ENCODE data around the gene TMEM255B.
"Not testable (repeated sequence)": the region's sequence is repeated elsewhere in the genome, so short reads cannot be mapped to it uniquely, and the experiment has no call there.

Gene TMEM255B

DNA sequence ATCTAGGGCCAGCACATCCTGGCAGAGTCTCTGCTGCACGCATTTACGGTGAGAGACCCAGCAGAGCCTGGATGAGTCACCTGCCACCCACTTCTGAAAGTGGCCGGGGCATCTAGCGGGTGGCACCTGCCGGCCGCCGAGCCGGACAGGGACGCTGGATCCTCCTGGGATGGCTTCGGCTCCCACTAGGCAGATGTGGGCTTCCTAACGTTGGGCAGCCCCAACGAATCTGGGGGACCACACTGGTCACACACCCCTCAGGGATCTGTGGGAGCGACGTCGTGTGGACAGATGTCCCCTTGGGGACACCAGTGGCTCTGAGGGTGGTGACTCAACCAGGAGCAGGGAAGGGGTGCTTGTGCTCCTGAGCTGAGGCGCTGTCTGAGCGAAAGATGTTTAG, 32.2 kb downstream of the TMEM255B start:
- no peak for DNase-seq

DNA sequence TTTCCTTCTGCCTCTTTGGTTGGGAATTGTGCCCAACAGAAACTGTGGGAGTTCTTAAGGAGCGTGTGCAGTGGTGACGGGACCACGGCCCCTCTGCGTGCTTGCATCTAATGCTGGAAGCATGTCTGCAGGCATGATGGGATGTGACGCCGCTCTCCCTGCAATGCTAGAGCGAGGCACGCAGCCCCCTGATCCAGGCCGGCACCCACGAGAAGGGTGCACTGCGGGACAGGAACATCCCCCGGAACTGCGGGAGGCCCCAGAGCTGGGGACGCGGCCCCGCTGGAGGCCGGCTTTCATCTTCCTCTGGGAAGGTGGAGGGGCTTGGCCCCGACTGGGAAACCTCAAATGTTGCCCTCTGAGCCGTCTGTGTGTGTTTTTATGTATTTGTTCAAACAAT, 32.7 kb downstream of the TMEM255B start:
- no peak for DNase-seq

DNA sequence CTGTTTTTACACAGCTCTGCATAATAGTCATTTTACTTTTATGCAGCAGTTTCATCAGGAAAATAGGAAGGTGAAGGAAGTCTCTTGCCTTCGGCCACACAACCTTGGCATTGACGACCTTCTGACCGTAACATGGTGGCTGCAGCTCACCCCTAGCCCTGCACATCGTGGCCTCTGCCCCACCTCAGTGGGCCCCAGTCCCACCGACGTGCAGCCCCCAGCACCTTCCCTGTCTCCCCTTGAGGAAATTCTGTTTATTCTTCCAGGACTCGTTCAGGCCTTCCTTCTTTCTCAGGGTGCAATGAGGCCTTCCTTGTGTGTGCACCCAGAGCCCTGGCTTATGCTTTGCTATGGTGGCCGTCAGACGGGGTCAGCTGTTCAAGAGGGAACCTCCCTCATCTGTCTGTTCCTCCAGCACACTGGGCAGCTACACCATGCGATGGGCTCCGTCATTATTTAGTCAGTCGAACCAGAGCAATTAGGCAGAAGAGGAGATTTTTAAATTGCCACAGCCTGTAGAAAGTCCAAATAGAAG, 33.3 kb downstream of the TMEM255B start:
- no peak for DNase-seq

DNA sequence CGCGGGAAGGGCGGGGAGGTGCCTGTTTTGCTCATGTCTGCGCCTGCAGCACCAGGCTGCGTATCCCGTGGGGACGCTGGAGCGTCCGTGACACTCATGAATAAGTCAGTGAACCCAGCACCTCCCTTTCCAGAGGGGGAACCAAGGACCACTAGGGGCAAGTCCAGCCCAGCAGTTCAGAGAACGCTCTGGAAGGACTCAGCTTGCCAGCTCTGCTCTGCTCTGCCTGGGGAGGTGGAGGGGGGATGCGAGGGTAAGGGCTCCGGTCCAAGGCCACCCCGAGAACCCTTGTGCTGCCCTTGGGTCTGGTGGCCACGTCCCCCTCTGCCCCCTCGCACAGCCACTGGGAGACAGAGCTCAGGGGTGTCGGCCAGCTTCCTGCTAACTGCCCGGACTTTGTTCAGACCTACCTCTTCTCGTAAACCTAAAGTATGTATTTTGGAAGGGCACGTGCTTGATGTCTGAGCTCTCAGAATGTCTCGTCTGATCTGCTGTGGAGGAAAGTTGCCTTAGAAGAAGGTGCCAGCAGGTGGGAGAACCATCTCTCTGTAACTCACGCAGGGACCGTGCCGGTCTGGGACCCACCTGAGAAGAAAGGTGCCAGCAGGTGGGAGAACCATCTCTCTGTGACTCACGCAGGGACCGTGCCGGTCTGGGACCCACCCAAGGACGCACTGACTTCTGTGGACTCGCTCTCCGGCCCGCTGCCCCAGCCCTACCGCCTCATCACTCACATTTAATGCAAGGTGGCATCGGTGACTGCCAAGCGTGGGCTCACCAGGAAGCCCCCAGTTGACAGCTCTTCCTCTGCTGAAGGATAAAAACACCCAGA, 34.1 kb downstream of the TMEM255B start:
- no peak for DNase-seq

DNA sequence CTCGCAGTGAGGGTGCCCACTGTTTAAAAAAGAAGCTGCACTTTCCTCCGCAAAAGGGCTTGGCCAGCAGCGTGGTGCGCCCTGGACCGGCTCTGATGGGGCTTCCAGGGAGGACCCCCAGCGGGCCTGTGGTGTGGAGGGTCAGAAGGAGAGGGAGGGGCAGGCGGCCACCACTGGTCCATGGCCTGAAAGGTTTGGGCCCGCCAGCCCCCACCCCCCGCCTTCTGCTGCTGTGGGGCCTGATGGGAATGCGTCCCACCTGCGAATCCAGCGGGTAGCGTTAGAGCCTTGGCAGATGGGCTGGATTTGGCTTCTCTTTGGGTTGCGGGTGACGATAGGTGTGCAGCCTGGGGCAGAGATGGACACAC, 34.7 kb downstream of the TMEM255B start:
- no peak for DNase-seq

DNA sequence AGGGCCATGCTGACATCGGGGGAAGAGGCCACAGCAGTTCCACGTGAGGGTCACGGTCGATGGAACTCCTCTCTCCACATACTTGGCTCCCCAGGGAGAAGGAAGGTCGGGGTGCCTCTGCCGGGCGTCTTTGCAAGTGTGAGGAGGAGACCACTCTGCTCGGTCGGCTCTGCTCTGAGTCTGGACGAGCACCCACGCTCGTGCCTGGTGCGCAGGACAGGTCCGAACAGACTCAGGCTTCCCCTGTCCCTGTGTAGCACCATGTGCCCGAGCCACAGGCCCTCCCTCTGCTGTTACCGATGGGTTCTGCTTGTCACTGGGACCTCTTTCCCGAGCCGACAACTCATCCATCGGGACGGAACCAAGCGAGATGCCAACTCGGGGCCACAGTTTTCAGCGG, 35.1 kb downstream of the TMEM255B start:
- DNase-seq = no peak

DNA sequence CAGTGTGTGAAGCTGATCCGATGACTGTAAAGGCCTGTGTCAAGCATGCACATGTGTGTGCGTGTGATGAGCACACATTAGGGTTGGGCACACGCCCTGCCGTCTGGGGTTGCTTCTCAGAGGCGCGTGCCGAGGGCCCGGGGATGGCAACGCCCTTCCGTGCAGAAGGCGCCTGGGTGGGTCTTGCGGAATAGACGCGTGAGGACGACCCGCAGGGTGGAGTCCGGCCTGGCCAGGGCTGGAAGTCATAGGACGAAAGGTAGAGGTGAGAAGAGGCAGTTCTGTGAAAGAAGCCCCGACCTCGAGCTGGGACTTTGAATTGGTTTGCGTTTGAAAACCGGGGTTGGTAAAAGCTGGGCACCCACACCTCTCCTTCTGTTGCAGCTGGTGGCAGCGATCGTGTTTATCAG, 35.7 kb downstream of the TMEM255B start:
- no peak for DNase-seq

DNA sequence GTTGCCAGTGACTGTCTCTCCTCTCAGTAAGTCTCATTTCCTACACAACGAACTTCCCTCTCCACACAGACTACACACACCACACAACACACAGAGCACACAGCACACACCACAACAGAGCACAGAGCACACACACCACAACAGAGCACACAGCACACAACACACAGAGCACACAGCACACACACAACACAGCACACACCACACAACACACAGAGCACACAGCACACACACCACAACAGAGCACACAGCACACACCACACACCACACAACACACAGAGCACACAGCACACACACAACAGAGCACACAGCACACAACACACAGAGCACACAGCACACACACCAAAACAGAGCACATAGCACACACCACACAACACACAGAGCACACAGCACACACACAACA, 36.3 kb downstream of the TMEM255B start:
- DNase-seq = not testable (repeated sequence)

DNA sequence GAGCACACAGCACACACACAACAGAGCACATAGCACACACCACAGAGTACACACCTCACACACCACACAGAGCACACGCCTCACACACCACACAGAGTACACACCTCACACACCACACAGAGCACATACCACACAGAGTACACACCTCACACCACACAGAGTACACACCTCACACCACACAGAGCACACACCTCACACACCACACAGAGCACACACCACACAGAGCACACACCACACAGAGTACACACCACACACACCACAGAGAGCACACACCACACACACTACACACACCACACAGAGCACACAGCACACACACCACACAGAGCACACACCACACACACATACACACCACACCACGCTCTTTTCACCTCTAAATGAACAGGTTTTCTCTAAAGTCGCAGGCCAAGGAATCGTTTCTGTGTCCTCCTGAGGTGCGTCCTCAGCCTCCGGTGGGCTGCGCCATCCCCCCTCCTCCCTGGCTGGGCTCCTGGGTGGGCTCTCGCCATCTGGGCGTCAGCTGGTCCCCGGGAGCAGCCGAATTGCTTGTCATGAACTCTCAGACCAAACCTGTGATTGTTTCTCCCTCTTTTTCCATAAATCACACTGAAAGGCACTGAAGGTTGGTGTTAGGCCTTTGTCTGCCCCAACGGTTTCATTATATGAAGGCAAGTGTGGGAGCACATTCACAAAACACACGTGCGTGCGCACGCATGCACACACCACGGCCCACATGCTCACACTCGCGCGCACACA, 37.4 kb downstream of the TMEM255B start:
- DNase-seq = no peak

DNA sequence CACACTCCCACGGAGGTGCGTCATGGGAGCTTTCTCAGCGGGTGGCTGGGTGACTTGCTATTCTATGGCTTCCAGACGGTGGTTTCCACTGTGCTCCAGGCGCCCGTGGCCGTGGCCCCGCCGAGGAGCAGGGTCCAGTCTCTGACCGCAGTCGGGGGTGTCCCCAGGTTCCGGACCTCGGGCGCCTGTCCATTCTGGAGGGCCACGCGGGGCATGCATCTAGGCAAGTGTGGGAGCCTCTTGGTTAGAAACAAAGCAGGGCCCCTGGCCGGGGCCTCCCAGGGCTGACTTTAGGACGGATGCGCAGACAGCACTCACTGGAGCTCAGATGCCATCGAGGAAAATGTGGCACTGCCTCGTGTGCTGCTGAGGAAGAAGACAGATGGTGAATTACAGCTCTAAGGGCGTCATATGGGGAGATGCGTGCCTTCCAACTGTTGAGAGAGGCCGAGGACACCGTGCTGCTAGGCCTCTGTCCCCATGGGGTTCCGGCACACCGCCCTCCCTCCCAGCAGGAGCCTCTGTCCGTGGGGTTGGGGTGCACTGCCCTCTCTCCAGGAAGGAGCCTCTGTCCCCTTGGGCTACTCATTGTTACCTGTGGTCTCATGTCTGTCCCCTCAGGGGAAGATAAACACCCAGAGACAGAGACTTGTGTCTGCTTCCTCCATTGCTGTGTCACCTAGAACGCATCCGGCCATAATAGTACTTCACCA, 38.1 kb downstream of the TMEM255B start:
- no peak for DNase-seq

DNA sequence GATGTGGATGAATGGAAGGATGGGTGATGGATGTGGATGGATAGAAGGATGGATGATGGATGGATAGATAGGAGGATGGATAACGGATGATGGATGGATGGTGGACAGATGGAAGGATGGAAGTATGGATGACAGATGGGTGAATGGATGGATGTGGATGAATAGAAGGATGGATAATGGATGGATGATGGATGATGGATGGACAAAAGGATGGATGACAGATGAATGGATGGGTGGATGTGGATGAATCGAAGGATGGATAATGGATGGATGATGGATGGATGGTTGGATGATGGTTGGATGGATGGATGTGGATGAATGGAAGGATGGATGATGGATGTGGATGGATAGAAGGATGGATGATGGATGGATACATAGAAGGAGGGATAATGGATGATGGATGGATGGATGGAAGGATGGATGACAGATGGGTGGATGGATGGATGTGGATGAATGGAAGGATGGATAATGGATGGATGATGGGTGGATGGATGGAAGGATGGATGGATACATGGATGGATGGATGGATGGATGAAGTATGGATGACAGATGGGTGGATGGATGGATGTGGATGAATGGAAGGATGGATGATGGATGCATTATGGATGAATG, 39.3 kb downstream of the TMEM255B start:
- DNase-seq = no peak

DNA sequence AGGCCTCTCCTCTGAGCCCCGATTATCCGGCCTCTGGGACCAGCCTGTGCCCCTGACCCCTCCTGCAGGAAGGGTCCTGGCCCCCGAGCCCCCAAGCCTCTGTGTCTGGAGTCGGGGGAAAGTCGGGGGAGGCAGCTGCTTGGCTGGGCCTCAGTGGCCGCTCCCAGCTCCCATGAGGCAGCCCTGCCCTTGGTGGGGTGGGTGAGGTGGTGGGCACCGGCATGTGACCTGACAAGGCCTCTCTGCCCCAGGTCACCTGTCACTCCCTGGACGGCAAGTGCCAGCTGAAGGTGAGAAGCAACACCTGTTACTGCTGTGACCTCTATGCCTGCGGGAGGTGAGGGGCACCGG, 41.5 kb downstream of the TMEM255B start:
- DNase-seq = no peak

DNA sequence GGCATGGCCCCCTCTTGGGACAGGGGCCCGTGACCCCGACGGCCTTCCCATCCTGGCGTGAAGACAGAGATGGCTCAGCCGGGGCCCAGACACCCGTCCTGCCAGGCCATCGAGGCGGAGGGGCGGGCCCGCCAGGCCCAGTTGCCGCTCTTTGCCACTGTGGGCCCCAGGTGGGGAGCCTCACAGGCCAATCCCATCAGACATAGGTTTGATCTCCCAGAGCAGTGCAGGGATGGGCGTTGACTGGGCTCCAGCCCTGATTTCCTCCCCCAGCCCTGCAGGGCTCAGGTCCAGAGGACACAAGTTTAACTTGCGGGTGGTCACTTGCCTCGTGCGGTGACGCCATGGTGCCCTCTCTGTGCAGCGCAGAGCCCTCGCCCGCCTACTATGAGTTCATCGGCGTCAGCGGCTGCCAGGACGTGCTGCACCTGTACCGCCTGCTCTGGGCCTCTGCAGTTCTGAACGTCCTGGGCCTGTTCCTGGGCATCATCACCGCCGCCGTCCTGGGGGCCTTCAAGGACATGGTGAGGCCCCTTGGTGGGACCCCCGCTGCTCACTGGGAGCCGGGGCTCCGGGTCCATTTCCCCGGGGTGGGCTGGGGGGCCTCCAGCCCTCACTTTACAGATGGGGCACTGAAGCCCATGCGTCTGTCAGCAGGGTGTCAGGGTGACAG, 42.4 kb downstream of the TMEM255B start:
- no peak for DNase-seq

DNA sequence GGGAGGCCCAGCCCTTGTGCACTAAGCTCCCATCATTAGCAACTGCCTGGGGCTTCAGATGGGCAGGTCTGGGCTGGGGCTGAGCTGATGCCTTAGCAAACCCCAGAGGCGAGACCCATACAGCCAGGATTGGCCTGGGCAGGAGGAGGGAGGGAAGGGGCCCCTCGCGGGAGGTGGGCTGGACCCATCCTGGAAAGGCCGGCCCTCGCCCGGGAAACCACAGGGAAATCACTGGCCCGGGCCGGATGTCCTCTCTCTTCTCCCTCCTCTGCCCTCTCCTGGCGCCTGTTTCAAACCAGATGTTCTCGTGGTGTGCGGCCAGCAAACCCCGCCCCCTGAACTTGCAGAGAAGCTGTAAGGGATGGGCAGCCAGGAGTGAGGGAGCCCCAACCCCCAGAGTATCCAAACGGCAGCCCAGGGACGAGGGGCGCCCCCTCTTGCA, 43.1 kb downstream of the TMEM255B start:
- no peak for DNase-seq

DNA sequence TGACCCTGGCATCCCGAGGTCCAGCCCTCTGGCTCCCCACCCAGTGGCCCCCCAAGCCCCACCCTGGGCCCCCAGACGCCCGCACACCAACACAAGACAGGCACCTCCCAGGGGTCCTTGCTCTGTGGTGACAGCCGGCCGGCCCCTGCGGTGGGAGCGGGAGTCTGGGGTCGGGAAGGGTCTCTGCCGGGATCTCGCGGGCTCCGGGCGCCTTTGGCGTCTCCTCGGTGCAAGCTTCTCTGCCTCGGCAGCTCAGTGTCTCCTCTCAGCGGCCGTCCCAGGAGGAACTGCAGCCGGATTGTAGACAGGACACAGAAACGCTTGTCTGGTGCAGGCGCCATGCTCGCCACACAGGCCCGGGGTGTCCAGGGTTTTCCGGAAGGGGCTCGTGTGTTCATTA, 43.7 kb downstream of the TMEM255B start:
- no peak for DNase-seq

DNA sequence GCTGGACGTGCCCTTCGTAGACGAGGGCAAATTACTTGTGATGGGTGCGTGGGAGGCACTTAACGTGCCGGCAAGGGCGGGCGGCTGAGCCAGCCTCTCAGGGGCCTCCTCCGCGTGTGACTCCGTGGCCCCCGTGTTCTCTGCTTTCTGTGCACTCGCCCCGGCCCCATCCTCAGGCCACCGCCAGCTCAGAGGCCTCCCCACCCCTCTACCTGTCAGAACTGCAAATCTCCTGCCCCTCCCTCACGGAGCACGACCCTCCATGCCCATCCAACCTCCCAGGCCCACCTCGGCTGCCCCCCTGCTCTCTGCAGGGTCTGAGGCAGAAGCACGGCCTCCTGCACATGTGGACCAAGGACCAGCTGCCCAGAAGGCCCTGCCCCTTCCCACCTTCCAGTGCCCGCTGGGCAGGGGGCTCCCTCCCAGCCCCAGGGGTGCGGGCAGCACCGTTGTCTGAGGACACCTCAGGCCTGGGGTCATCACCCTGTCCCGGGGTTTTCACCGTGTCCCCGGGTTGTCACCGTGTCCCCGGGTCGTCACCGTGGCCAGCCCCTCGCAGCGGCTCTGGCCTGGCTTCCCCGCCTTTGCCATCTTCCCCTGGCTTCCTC, 44.5 kb downstream of the TMEM255B start:
- no peak for DNase-seq

DNA sequence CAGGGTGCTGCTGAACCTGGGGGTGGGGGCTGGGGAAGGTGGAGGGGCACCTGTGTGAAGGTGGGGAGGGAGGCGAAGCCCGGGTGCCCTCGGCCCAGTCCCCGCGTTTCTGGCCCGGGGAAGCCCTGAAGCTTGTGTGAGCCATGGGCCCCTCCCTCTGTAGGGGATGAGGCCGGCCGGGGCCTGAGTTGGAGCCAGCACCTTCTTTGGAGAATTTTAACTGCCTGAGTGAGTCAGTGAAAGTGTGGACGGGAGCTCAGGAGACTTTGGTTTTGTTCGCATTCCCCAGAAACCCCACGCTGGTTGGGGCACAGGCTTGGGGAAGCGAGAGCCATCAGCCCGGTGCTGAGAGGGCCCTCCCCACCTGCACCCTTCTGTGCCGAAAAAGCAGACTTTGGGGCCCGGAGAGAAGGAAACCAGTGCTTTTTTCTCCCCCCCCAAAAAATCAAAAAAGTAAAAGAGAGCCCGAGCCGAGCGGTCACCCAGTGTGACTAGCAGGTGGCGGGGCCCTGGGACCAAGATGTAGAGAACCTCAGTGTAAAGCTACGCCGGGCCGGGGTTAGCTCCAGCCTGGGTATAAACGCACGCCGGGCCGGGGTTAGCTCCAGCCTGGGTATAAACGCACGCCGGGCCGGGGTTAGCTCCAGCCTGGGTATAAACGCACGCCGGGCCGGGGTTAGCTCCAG, 45.1 kb downstream of the TMEM255B start:
- DNase-seq = no peak

DNA sequence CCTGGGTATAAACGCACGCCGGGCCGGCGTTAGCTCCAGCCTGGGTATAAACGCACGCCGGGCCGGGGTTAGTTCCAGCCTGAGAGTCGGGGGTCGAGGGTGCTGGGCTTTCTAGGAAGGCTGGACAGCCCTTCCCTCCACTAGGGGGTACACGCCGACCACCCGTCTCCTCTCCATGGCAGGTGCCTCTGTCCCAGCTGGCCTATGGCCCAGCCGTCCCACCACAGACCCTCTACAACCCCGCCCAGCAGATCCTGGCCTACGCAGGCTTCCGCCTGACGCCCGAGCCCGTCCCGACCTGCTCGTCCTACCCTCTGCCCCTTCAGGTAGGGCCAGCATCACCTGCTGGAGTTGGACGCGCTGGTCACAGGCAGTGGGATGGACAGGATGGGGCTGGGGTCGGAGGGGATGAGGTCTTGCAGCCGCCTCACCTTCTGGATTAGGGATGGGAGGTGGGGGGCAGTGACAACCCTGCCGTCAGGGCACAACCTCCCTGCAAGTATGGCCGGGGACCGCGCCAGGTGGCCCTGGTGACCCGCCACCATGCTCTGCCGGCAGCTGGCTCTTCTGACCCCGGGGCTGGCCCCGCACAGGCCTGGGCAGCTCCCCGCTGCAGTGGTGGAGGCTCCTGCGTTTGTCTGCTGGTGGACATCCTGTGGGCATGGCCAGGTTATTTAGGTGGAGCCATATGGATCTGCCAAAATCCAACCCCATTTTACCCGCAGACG, 45.8 kb downstream of the TMEM255B start:
- DNase-seq = no peak

DNA sequence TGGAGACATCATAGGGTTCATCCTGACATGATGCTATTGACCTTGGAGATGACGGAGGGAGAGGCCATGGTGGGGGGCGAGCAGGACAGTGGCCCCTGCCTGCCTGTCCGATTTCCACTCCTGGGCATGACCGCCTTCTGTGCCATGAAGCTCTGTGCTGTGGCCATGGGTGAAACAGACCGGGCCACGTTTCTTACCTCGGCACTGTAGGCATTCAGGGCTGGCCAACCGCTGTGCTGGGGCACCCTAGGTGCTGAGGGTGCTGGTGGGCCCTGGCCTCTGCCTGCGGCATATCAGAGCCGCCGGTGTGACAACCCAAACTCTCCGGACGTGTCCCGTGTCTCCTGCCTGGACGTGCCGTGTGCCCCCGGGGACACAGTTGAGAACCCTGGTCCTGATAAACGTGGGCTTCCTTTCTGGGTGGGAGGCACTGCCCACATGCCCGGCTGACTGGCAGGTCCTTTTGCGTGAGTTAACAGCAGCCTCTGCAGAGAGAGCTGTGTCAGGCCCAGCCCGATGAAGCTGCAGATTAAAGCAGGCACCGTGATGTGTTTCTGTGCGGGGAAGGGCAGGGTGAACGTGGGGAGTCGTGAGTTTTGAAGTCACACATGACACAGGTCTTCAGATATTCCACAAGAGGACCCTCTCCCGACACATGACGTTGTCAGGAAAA, 46.5 kb downstream of the TMEM255B start:
- DNase-seq = no peak

DNA sequence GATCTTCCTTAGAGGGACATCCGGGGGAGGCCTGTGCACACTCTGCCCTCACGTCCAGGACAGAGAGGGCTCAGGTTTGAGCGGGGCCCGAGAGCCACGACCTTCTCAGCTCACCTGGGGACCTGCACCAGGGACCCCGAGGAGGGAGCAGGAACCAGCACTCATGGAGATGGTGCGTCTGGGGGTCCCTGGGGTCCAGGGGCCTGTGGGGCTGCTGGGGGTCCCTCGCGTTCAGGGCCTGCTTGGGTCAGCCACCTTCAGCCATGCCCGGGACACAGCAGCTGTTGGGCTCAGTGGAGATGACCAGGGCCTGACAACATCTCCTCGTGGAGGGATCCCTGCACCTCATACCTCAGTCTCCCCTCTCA, 47.1 kb downstream of the TMEM255B start:
- no peak for DNase-seq

Data from stimulated activated CD4-positive, alpha-beta T cell treated with anti-CD3 and anti-CD28 coated beads, Interleukin-12 subunit alpha, Interleukin-12 subunit beta, amount 100 ng/mL, for 4 hours (primary cell).